HepG2 (cell line): ENCODE results near the gene TEAD4. TPM values are rescaled to one million over a fixed set of nuclear protein-coding genes. Genes with fewer than 3 reads are reported as not detected.

ENCODE experiments used
- AGO1 ChIP-seq: fragments of 200-400 bp; formaldehyde crosslinking; IDR thresholded peaks from 2 replicates; pipeline ENCODE4 v1.6.1; 2017; ENCODE audit warnings: mild to moderate bottlenecking, low read depth, low read length, moderate library complexity; ENCODE audit not compliant: poor library complexity, severe bottlenecking
- ATF6 ChIP-seq: sonication (generic); formaldehyde crosslinking; conservative IDR thresholded peaks from 2 replicates; pipeline ENCODE4 v1.4.0; 2020; ENCODE audit warnings: missing genetic modification reagents
- DDIT3 ChIP-seq: sonication (generic); formaldehyde crosslinking; IDR thresholded peaks from 2 replicates; pipeline ENCODE4 v1.4.0; 2020; ENCODE audit warnings: mild to moderate bottlenecking, missing genetic modification reagents
- ELF3 ChIP-seq: IDR thresholded peaks from 2 replicates; pipeline ENCODE4 v1.6.1; 2016; ENCODE audit warnings: missing genetic modification reagents, missing compliant biosample characterization
- ETV5 ChIP-seq: IDR thresholded peaks from 2 replicates; pipeline ENCODE4 v1.6.1; 2018; ENCODE audit warnings: missing biosample characterization, missing genetic modification reagents, inconsistent platforms, borderline replicate concordance
- HDAC1 ChIP-seq: sonication (generic); formaldehyde crosslinking; IDR thresholded peaks from 2 replicates; pipeline ENCODE4 v1.5.1; 2020; ENCODE audit warnings: mild to moderate bottlenecking, missing genetic modification reagents
- HDAC6 ChIP-seq: fragments of 200-600 bp; sonication (generic); IDR thresholded peaks from 2 replicates; pipeline ENCODE4 v1.7.0; 2017; ENCODE audit warnings: mild to moderate bottlenecking, antibody characterized with exemption, low read length, low read depth
- HOXA9 ChIP-seq: sonication (generic); formaldehyde crosslinking; IDR thresholded peaks from 2 replicates; pipeline ENCODE4 v1.8.1; 2022; ENCODE audit warnings: missing genetic modification reagents, mild to moderate bottlenecking, moderate library complexity, borderline replicate concordance
- KMT2A ChIP-seq: sonication (generic); formaldehyde crosslinking; IDR thresholded peaks from 2 replicates; pipeline ENCODE4 v1.4.0; 2020; ENCODE audit warnings: missing genetic modification reagents
- KMT2B ChIP-seq: IDR thresholded peaks from 2 replicates; pipeline ENCODE4 v1.6.1; 2016; ENCODE audit warnings: missing genetic modification reagents, missing compliant biosample characterization
- POLR2AphosphoS5 ChIP-seq: IDR thresholded peaks from 2 replicates; pipeline ENCODE4 v1.6.1; 2012; ENCODE audit warnings: low read depth, low read length
- STAT5B ChIP-seq: sonication (generic); formaldehyde crosslinking; IDR thresholded peaks from 2 replicates; pipeline ENCODE4 v1.4.0; 2020; ENCODE audit warnings: missing genetic modification reagents
- U2AF2 ChIP-seq: fragments of 200-400 bp; formaldehyde crosslinking; IDR thresholded peaks from 2 replicates; pipeline ENCODE4 v1.6.1; 2017; ENCODE audit warnings: low read depth, mild to moderate bottlenecking, low read length
- ZBTB21 ChIP-seq: sonication (generic); formaldehyde crosslinking; IDR thresholded peaks from 2 replicates; pipeline ENCODE4 v1.4.0; 2020; ENCODE audit warnings: missing genetic modification reagents
- ZBTB39 ChIP-seq: sonication (generic); formaldehyde crosslinking; IDR thresholded peaks from 2 replicates; pipeline ENCODE4 v1.5.0; 2020; ENCODE audit warnings: missing genetic modification reagents
- ZFY ChIP-seq: sonication (generic); formaldehyde crosslinking; IDR thresholded peaks from 2 replicates; pipeline ENCODE4 v1.4.0; 2020; ENCODE audit warnings: missing genetic modification reagents
- ZNF143 ChIP-seq: sonication (generic); formaldehyde crosslinking; IDR thresholded peaks from 2 replicates; pipeline ENCODE4 v1.4.0; 2020; ENCODE audit warnings: missing genetic modification reagents
- ZNF44 ChIP-seq: sonication (generic); formaldehyde crosslinking; IDR thresholded peaks from 2 replicates; pipeline ENCODE4 v1.5.1; 2020; ENCODE audit warnings: mild to moderate bottlenecking, missing genetic modification reagents
- ZNF576 ChIP-seq: sonication (generic); formaldehyde crosslinking; IDR thresholded peaks from 2 replicates; pipeline ENCODE4 v1.4.0; 2020; ENCODE audit warnings: mild to moderate bottlenecking, missing genetic modification reagents
- ZNF770 ChIP-seq: sonication (generic); formaldehyde crosslinking; IDR thresholded peaks from 2 replicates; pipeline ENCODE4 v1.5.0; 2020; ENCODE audit warnings: mild to moderate bottlenecking, missing genetic modification reagents
- ZSCAN9 ChIP-seq: IDR thresholded peaks from 2 replicates; pipeline ENCODE4 v1.6.1; 2016; ENCODE audit warnings: borderline replicate concordance
- polyA plus RNA-seq, 8 experiments: library from polyadenylated mRNA; depleted of rRNA in 3 of 8; stranded (reverse) in 7 of 8; unstranded in 1 of 8; fragments of >200 nt; fragmentation: Illumina TruSeq in 4 of 8; extraction: Trizol in 4 of 8; gene quantifications; 2 replicates each; pipeline versions ENCODE4 v1.2.1 to v1.2.3, GENCODE V29; 2011 to 2016; ENCODE audit warnings: low read depth in 4 of 8, missing spikeins in 1 of 8, mixed read lengths in 1 of 8; ENCODE audit not compliant: insufficient read depth in 1 of 8
- total RNA-seq, 5 experiments: library from RNA; depleted of rRNA; stranded (reverse); fragments of >200 nt; fragmentation: Illumina TruSeq; extraction: Trizol; gene quantifications; 2 replicates each; pipeline ENCODE4 v1.2.3, GENCODE V29; 2016; ENCODE audit warnings: low read depth in 1 of 5
- TF ChIP-seq, protein P1 (sequence below): sonication (generic); formaldehyde crosslinking; IDR thresholded peaks from 2 replicates; pipeline ENCODE4 v1.4.0; 2020; ENCODE audit warnings: missing genetic modification reagents

Gene TEAD4
- total and polyA plus RNA-seq, 2 of the 13 experiments (the other 11 are each of a cell fraction or from before 2014, with no cell fraction given): 45.0 to 69.4 TPM

- TF ChIP-seq ZBTB39 (CRISPR knock-in tag) (no peak), ZBTB21 (CRISPR knock-in tag) (no peak), ETV5 (peak; percentile 34; the same call in 1 of the 2 replicates), U2AF2 (no peak), ZNF770 (peak; percentile 65; the same call in 1 of the 2 replicates), ATF6 (CRISPR knock-in tag) (no peak), KMT2B (CRISPR knock-in tag) (0 out of 2 replicates have a peak, but pooled peaks have one; percentile 23), AGO1 (no peak), DDIT3 (no peak), POLR2AphosphoS5 (peak; percentile 68), STAT5B (CRISPR knock-in tag) (no peak), KMT2A (CRISPR knock-in tag) (peak; percentile 35; the same call in 1 of the 2 replicates), ZFY (CRISPR knock-in tag) (peak; percentile 95), ZNF143 (CRISPR knock-in tag) (no peak), ZNF44 (CRISPR knock-in tag) (no peak), ZNF576 (CRISPR knock-in tag) (no peak), ELF3 (CRISPR knock-in tag) (no peak), HOXA9 (CRISPR knock-in tag) (no peak), HDAC1 (CRISPR knock-in tag) (peak; percentile 49; the same call in 1 of the 2 replicates), ZSCAN9 (CRISPR knock-in tag) (no peak), HDAC6 (no peak)
- TF ChIP-seq, protein P1, sequence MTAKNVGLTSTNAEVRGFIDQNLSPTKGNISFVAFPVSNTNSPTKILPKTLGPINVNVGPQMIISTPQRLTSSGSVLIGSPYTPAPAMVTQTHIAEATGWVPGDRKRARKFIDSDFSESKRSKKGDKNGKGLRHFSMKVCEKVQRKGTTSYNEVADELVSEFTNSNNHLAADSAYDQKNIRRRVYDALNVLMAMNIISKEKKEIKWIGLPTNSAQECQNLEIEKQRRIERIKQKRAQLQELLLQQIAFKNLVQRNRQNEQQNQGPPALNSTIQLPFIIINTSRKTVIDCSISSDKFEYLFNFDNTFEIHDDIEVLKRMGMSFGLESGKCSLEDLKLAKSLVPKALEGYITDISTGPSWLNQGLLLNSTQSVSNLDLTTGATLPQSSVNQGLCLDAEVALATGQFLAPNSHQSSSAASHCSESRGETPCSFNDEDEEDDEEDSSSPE (CRISPR knock-in tag): peak; percentile 32; the same call in 1 of the 2 replicates
Measured at GRCh38 chr12:3076730-3077571, 117.8 kb downstream of the TEAD4 start, which contains the start of gene TSPAN9 (continued).
